GM23338 (cell line): ENCODE results near the gene ARHGEF17. TPM values are rescaled to one million over a fixed set of nuclear protein-coding genes. Genes with fewer than 3 reads are reported as not detected.
"Not testable (repeated sequence)": the region's sequence is repeated elsewhere in the genome, so short reads cannot be mapped to it uniquely, and the experiment has no call there.

Experiments used
- ATAC-seq: fragments of 200-7000 bp; cut with Tn5 transposase; 3 replicates; pipeline ENCODE4 v1.9.1; 2020
- DNase-seq: peaks from one replicate; pipeline ENCODE4 v3.0.0-alpha.2; 2015; ENCODE audit warnings: low spot score
- H2AFZ ChIP-seq: fragments of 200-600 bp; sonication (generic); 2 replicates; pipeline ENCODE4 v1.8.0; 2016; ENCODE audit warnings: antibody characterized with exemption, mild to moderate bottlenecking, moderate library complexity
- H3F3A ChIP-seq: fragments of 200-600 bp; sonication (generic); replicated peaks from 2 replicates; pipeline ENCODE4 v1.8.0; 2017; ENCODE audit warnings: antibody characterized with exemption, mixed run types, low read depth
- H3K27ac ChIP-seq: fragments of 200-600 bp; sonication (generic); 2 replicates; pipeline ENCODE4 v1.6.1; 2016; ENCODE audit warnings: low read depth
- H3K27me3 ChIP-seq: fragments of 200-600 bp; sonication (generic); 2 replicates; pipeline ENCODE4 v1.8.0; 2016; ENCODE audit warnings: mild to moderate bottlenecking, mixed run types, moderate library complexity; ENCODE audit not compliant: insufficient read depth
- H3K36me3 ChIP-seq: fragments of 200-600 bp; sonication (generic); 2 replicates; pipeline ENCODE4 v1.8.0; 2016; ENCODE audit warnings: mild to moderate bottlenecking; ENCODE audit not compliant: insufficient read depth
- H3K4me1 ChIP-seq: fragments of 200-600 bp; sonication (generic); 2 replicates; pipeline ENCODE4 v1.8.0; 2016; ENCODE audit warnings: mild to moderate bottlenecking, moderate library complexity; ENCODE audit not compliant: insufficient read depth
- H3K4me2 ChIP-seq: fragments of 200-600 bp; sonication (generic); 2 replicates; pipeline ENCODE4 v1.7.1; 2017; ENCODE audit warnings: mixed run types
- H3K4me3 ChIP-seq: fragments of 200-600 bp; sonication (generic); 2 replicates; pipeline ENCODE4 v1.6.1; 2016; ENCODE audit warnings: mixed run types
- H3K79me2 ChIP-seq: fragments of 200-600 bp; sonication (generic); replicated peaks from 2 replicates; pipeline ENCODE4 v1.8.0; 2017; ENCODE audit warnings: mild to moderate bottlenecking; ENCODE audit not compliant: insufficient read depth
- H3K9me2 ChIP-seq: fragments of 200-600 bp; sonication (generic); 2 replicates; pipeline ENCODE4 v1.8.0; 2017; ENCODE audit not compliant: insufficient read depth
- H4K20me1 ChIP-seq: fragments of 200-600 bp; sonication (generic); replicated peaks from 2 replicates; pipeline ENCODE4 v1.8.0; 2017; ENCODE audit warnings: mild to moderate bottlenecking; ENCODE audit not compliant: insufficient read depth
- H3K27ac Mint-ChIP-seq: 2 replicates; pipeline ENCODE4 v1.8.0; 2020; ENCODE audit warnings: inconsistent platforms, mild to moderate bottlenecking, moderate library complexity, mixed read lengths
- H3K27me3 Mint-ChIP-seq: 3 replicates; pipeline ENCODE4 v1.8.0; 2022; ENCODE audit warnings: low read depth, mild to moderate bottlenecking, moderate library complexity, mixed read lengths, inconsistent platforms; ENCODE audit not compliant: insufficient read depth, poor library complexity
- H3K36me3 Mint-ChIP-seq: 3 replicates; pipeline ENCODE4 v1.8.0; 2021; ENCODE audit warnings: low read depth, mild to moderate bottlenecking, inconsistent platforms, moderate library complexity, mixed read lengths
- H3K4me1 Mint-ChIP-seq: 3 replicates; pipeline ENCODE4 v1.8.0; 2020; ENCODE audit warnings: mild to moderate bottlenecking, inconsistent platforms, mixed read lengths
- H3K4me3 Mint-ChIP-seq: 3 replicates; pipeline ENCODE4 v1.8.0; 2021; ENCODE audit warnings: moderate library complexity, mild to moderate bottlenecking, inconsistent platforms, mixed read lengths
- H3K9me3 Mint-ChIP-seq: 3 replicates; pipeline ENCODE4 v1.8.0; 2020; ENCODE audit warnings: moderate library complexity, mild to moderate bottlenecking, inconsistent platforms, mixed read lengths
- CREB1 ChIP-seq: fragments of 250-450 bp; sonication (Bioruptor Pico); IDR thresholded peaks from 2 replicates; pipeline ENCODE4 v1.5.0; 2020; ENCODE audit warnings: low read depth, mild to moderate bottlenecking, moderate library complexity
- ETS1 ChIP-seq: IDR thresholded peaks from 2 replicates; pipeline ENCODE4 v1.6.1; 2016; ENCODE audit warnings: antibody characterized with exemption
- EZH2 ChIP-seq: fragments of 200-600 bp; sonication (generic); IDR thresholded peaks from one replicate; pipeline ENCODE4 v1.8.0; 2017; ENCODE audit warnings: antibody characterized with exemption, mild to moderate bottlenecking, low read depth; ENCODE audit not compliant: unreplicated experiment
- NANOG ChIP-seq: IDR thresholded peaks from 2 replicates; pipeline ENCODE4 v1.6.1; 2016; ENCODE audit warnings: antibody characterized with exemption, borderline replicate concordance
- REST ChIP-seq: IDR thresholded peaks from one replicate; pipeline ENCODE4 v1.6.1; 2018; ENCODE audit warnings: antibody characterized with exemption; ENCODE audit not compliant: unreplicated experiment
- STAT1 ChIP-seq: IDR thresholded peaks from one replicate; pipeline ENCODE4 v1.6.1; 2016; ENCODE audit warnings: antibody characterized with exemption; ENCODE audit not compliant: unreplicated experiment
- ZNF114 ChIP-seq: fragments of 250-450 bp; sonication (Bioruptor Pico); IDR thresholded peaks from 2 replicates; pipeline ENCODE4 v1.5.0; 2020; ENCODE audit warnings: mild to moderate bottlenecking, moderate library complexity
- polyA plus RNA-seq: library from polyadenylated mRNA; unstranded; fragments of >200 nt; fragmentation: Nextera tagmentation; extraction: Ambion mirVana; gene quantifications from 2 replicates; pipeline ENCODE4 v1.2.1, GENCODE V29; 2016
- total RNA-seq: library from RNA; depleted of rRNA; stranded (reverse); fragments of >200 nt; shearing (Covaris generic); gene quantifications from 2 replicates; pipeline ENCODE4 v1.2.3, GENCODE V29; 2014
- TF ChIP-seq, protein P1 (sequence below): fragments of 250-450 bp; sonication (Bioruptor Pico); IDR thresholded peaks from 2 replicates; pipeline ENCODE4 v1.5.0; 2020; ENCODE audit warnings: mild to moderate bottlenecking, moderate library complexity

The ARHGEF17 gene
- total and polyA plus RNA-seq, 2 experiments from 2014 or later, result 2.9 to 15.0 TPM

GRCh38 chr11:73270855-73271477 is 37.1 kb upstream of the ARHGEF17 start (continued):
- TF ChIP-seq, protein P1, sequence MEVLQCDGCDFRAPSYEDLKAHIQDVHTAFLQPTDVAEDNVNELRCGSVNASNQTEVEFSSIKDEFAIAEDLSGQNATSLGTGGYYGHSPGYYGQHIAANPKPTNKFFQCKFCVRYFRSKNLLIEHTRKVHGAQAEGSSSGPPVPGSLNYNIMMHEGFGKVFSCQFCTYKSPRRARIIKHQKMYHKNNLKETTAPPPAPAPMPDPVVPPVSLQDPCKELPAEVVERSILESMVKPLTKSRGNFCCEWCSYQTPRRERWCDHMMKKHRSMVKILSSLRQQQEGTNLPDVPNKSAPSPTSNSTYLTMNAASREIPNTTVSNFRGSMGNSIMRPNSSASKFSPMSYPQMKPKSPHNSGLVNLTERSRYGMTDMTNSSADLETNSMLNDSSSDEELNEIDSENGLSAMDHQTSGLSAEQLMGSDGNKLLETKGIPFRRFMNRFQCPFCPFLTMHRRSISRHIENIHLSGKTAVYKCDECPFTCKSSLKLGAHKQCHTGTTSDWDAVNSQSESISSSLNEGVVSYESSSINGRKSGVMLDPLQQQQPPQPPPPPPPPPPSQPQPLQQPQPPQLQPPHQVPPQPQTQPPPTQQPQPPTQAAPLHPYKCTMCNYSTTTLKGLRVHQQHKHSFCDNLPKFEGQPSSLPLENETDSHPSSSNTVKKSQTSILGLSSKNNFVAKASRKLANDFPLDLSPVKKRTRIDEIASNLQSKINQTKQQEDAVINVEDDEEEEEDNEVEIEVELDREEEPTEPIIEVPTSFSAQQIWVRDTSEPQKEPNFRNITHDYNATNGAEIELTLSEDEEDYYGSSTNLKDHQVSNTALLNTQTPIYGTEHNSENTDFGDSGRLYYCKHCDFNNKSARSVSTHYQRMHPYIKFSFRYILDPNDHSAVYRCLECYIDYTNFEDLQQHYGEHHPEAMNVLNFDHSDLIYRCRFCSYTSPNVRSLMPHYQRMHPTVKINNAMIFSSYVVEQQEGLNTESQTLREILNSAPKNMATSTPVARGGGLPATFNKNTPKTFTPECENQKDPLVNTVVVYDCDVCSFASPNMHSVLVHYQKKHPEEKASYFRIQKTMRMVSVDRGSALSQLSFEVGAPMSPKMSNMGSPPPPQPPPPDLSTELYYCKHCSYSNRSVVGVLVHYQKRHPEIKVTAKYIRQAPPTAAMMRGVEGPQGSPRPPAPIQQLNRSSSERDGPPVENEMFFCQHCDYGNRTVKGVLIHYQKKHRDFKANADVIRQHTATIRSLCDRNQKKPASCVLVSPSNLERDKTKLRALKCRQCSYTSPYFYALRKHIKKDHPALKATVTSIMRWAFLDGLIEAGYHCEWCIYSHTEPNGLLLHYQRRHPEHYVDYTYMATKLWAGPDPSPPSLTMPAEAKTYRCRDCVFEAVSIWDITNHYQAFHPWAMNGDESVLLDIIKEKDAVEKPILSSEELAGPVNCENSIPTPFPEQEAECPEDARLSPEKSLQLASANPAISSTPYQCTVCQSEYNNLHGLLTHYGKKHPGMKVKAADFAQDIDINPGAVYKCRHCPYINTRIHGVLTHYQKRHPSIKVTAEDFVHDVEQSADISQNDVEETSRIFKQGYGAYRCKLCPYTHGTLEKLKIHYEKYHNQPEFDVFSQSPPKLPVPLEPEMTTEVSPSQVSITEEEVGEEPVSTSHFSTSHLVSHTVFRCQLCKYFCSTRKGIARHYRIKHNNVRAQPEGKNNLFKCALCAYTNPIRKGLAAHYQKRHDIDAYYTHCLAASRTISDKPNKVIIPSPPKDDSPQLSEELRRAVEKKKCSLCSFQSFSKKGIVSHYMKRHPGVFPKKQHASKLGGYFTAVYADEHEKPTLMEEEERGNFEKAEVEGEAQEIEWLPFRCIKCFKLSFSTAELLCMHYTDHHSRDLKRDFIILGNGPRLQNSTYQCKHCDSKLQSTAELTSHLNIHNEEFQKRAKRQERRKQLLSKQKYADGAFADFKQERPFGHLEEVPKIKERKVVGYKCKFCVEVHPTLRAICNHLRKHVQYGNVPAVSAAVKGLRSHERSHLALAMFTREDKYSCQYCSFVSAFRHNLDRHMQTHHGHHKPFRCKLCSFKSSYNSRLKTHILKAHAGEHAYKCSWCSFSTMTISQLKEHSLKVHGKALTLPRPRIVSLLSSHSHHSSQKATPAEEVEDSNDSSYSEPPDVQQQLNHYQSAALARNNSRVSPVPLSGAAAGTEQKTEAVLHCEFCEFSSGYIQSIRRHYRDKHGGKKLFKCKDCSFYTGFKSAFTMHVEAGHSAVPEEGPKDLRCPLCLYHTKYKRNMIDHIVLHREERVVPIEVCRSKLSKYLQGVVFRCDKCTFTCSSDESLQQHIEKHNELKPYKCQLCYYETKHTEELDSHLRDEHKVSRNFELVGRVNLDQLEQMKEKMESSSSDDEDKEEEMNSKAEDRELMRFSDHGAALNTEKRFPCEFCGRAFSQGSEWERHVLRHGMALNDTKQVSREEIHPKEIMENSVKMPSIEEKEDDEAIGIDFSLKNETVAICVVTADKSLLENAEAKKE (CRISPR knock-in tag), result no peak

DNA sequence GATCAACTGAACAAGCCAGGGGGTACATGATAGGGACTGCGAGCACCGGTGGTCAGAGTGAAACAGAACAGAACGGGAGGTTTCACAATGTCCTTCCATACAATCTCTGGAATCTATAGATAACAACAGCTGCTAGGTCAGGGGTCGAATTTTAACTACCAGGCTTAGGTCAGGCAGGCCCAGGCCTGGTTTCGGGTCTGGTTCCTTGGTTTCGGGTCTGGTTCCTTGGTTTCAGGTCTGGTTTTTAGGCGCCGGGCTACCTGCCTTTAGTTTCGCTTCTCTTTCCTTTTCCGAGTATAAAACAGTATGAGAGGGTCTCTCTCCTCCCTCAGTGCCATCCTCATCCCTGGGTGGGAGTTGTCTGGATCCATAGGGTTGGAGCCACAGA is 36.6 kb upstream of the ARHGEF17 start:
- H3K27me3 ChIP-seq, H3K27ac ChIP-seq, H3K4me3 ChIP-seq, ATAC-seq, H3K4me3 Mint-ChIP-seq, H3K9me2 ChIP-seq, H3K4me1 ChIP-seq, H3K4me2 ChIP-seq, H3K9me3 Mint-ChIP-seq, H2AFZ ChIP-seq, H4K20me1 ChIP-seq, DNase-seq, H3K36me3 Mint-ChIP-seq, H3K79me2 ChIP-seq, H3F3A ChIP-seq, H3K36me3 ChIP-seq: not testable (repeated sequence)
- Mint-ChIP-seq H3K27me3 (peaks cover 20% of the 10 kb centered on the region), H3K4me1 (peaks cover 46% of the 10 kb centered on the region), H3K27ac (peak overlapping the region; percentile 65; the same call in 1 of the 2 replicates)

DNA sequence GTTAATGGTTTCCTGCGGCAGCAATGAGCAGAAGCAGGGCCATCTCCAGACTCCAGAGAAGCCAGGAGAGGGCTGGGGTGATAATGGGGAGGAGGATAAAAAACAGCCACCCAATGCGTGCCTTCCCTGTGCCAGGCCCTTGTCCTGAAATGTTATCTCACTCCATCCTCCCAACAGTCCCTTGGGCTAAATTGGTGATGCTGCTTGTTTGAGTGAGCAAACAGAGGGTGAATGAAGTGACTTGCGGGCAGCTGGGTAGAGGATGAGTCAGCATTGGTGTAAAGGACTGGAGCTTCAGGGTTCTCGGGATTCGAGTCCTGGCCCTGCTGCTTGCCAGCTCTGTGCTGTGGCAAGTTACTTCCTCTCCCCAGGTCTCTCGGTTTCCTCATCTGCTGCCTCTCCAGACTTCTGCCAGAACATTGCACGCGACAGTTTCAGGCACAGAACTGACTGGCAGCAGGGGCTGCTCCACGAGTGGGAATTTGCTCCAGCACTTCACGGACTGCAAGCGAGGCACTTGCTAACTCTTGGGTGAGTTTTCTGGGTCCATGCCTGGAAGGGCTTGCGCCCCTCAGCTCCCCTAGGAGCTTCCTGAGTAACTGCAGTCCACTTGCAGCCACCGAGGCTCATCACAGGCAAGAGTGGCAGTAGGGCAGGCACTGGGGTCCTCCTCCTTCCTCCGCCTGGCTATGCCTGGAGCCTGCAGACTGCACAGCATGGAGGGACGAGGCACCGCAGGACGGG is 36.0 kb upstream of the ARHGEF17 start, which contains the start of gene P2RY6:
Gene P2RY6, plus strand, starts transcription at position 403 of the 744 bp plus-strand sequence. CDS start 24,181 bp downstream, outside the sequence.
- Histone ChIP-seq H3K9me2 (no peaks in the 10 kb centered on the region), H3K79me2 (no peaks in the 10 kb centered on the region), H3F3A (no peaks in the 10 kb centered on the region), H3K27me3 (no peaks in the 10 kb centered on the region), H3K36me3 (no peaks in the 10 kb centered on the region), H3K4me1 (peaks cover 3% of the 10 kb centered on the region; the same call in 1 of the 2 replicates), H4K20me1 (no peaks in the 10 kb centered on the region), H3K27ac (no peak within 1 kb of the TSS), H3K4me3 (no peak within 1 kb of the TSS), H2AFZ (peak within 1 kb of the TSS; percentile 90), H3K4me2 (no peak within 1 kb of the TSS)
- Mint-ChIP-seq H3K4me3 (no peak within 1 kb of the TSS), H3K27me3 (peaks cover 18% of the 10 kb centered on the region), H3K9me3 (no peaks in the 10 kb centered on the region), H3K36me3 (no peaks in the 10 kb centered on the region), H3K4me1 (peaks cover 46% of the 10 kb centered on the region), H3K27ac (peak within 1 kb of the TSS; percentile 74)
- peak; percentile 28 for DNase-seq
- ATAC-seq, result peak; percentile 18
- no peak for TF ChIP-seq STAT1
- TF ChIP-seq CREB1 (CRISPR knock-in tag), result no peak
- no peak for TF ChIP-seq EZH2
- TF ChIP-seq ETS1, result no peak
- no peak for TF ChIP-seq ZNF114 (CRISPR knock-in tag)
- TF ChIP-seq NANOG, result no peak
- no peak for TF ChIP-seq REST
